Stimulated activated CD8-positive, alpha-beta memory T cell treated with anti-CD3 and anti-CD28 coated beads, Interleukin-4, amount 100 ng/mL, for 1 hour (primary cell): ENCODE data around the gene ARHGAP6.

Experiments
- DNase-seq, 2 donors: peaks; one replicate each; pipeline ENCODE4 v3.0.0-alpha.2; 2020; ENCODE audit warnings: low read depth in 2 of 2, low spot score in 1 of 2

ARHGAP6 gene

DNA sequence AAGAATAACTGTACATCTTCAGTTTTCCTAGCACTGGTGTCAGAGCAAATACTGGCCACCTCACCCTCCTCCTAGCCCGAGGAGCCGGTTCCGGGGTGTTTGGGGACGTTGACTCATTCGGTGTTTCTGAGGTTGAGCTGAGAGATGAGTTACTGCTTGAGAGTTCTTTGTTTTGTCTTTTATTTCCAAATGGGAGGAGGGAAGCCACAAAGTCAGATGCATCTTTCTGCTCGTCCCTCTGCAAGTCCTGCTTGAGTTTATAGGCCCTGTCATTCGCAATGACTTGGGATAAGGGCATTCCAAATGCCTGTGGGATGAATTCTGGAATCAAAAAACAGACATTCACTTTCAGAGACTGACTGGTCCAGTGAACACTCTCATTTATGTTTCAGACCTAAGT is 477.1 kb downstream of the ARHGAP6 start:
- no peak for DNase-seq

- no peak for DNase-seq
Observed at GRCh38 chrX:11187001-11187400, 478.7 kb downstream of the ARHGAP6 start.

- no peak for DNase-seq
Observed at GRCh38 chrX:11185861-11186260, 479.9 kb downstream of the ARHGAP6 start.

DNA sequence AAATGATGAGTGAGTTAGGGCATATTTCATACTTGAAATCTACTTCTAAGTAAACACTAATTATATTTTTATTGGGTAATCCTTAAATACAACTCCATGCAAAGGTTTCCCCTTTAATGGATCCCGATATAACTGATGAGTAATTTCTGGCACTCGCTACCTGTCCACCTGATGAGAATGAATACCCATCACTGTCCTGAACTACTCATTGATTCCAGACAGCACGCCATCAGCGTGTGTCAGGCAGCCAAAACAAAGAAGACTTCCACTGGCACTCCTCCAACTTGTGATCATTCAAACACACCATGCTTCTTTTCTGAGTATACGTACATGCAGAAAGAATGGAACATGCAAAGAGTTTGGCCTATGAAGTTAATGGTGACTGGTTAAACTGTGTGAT is 485.1 kb downstream of the ARHGAP6 start:
- DNase-seq: no peak

DNA sequence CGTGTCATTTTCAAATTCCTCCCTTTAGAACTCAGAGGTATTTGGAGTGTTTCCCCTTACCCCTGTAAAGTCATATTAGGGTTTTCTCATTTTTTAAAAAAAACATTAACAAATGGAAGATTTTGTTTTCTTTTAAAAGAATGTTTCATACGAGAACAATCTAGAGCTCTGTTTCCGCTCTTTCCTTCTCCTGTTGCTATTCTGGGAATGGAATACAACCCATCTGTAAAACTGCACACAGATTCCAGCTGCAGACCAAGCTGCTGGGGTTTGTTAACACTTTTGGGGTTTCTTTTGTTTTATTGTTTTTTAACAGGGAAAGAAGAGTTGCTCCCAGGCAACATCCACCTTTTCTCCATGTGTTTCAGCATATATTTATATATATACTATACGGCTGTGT is 493.3 kb downstream of the ARHGAP6 start:
- DNase-seq: no peak

- no peak for DNase-seq
Observed at GRCh38 chrX:11171956-11172355, 493.8 kb downstream of the ARHGAP6 start.

GRCh38 chrX:11164433-11164832 is 501.3 kb downstream of the ARHGAP6 start:
- DNase-seq: no peak

GRCh38 chrX:11159149-11159548 is 506.6 kb downstream of the ARHGAP6 start:
- DNase-seq: no peak

DNA sequence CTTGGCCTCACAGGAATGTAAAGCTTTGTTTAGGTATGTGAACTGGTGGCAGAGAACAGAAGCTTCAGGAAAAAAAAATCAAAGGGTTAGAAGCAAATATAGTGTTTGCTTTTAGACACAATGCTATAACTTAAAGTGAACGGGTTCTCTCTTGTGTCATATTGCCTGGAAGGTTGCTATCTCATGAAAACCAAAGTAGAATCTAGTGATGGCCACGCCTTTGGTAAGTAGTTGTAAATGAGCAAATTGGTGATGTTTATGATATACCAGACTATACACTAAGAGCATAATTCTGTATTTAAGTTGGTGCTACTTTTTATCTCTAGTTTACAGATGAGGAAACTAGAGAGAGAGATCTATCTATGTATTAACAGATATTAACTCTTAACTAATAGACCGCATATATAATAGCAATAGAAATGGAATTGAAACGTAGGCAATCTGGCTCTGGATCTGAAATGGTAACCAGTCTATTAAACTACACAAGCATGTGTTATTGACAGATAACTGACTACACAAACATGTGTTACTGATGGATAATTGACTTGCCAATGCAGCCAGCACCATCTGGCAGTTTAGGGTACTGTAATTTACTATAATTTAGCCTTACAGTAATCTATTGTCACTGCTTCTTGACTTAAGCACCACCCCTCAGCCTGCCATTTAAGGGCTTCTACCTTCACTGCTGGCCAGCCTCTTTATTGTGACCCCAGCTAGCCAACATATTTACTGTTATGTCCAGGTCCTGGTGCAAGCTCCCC is 513.7 kb downstream of the ARHGAP6 start:
- no peak for DNase-seq

GRCh38 chrX:11148401-11148800 is 517.3 kb downstream of the ARHGAP6 start:
- no peak for DNase-seq

DNA sequence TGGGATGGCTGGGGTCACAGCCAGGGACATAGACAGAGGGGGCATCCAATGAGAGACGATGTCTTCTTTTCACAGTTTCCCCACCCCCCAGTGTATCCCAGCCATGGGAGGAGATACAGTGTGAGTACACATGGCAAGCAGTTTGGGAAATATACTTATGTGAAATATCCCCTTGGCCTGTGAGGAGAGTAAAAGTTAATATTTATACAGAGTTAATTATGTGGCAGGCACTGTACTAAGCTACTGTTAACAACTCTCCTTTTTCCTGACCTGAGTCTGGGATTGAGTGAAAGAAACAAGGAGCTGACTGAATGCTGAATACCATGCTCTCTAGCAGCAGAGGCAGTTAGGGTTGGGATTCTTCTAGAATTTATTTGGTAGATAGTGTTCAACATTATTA is 519.3 kb downstream of the ARHGAP6 start:
- DNase-seq: no peak

DNA sequence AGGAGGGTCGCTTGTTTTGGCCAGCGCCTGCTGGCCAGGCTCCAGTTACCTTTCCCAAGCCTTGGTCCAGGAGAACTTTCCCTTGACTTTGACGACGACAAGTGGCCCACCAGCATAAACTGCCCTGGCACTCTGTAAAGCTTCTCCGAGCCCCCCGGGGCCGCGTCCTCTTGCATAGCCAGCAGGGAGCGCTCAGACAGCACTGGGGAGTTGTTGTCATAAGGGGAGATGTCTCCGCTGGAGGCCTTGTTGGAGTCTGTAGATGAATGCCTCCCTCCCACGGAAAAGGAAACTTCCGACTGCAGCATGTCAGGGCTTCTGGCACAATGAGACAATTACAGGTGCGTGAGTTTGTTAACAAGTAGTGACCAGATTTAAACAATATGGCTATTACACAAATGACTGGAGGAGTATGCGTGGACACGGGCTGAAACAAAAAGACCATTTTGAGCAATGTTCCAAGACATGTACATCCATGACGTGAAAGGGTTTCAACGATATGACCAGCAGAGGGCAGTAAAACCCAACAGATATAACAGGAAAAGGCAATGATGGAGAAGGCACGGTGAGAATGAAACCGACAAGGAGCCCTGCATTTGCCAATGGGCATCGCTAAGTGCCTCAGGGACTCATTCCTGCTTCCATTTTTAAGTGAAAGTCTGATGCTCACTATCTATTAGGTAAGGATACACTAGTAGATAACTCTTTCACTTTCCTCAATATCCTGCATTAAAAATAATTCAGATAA is 521.6 kb downstream of the ARHGAP6 start:
- DNase-seq: peak in 1 of 2 donors; percentile 3

DNA sequence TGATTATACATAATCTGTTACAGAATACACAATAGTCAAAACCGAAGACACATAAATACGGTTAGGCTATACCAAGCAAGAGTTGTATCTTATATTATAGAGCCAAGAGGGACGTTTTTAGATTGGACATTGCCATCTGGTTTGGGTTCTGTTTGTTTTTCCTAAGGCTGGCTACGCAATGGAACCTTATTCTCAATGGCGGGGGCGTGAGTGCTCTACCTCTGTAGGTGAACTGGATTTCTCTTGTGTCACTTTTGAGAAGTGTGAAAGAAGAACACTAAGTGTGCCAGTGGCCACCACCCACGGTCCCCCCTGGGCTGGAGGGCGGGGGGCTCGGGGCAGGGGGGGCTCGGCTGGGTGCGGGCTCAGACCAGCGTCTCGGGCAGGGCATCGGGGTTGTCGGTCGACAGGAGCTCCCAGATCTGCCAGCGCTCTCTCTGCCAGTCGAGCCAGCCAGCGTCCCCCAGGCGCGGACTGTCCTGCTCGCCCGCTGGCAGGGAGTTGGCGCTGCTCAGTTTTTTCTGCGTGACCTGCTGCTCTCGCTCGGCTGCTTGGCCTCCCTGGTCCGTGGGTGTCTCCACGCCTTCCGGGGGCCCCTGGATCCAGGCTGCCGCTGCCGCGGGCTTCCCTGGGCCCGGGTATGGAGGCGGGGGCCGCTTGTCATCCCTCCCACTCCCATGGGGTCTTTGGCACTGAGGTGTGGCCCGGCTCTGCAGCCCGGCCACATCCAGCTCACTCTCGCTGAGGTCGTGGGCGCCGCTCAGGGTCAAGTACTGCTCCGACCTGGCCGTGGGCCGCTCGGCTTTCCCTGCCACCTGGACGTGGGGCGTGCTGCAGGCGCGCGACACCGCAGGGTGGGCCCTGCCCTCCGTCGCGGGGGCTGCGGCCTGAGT is 527.0 kb downstream of the ARHGAP6 start:
- no peak for DNase-seq

- DNase-seq: no peak
Observed at GRCh38 chrX:11137543-11138139, 528.1 kb downstream of the ARHGAP6 start.

DNA sequence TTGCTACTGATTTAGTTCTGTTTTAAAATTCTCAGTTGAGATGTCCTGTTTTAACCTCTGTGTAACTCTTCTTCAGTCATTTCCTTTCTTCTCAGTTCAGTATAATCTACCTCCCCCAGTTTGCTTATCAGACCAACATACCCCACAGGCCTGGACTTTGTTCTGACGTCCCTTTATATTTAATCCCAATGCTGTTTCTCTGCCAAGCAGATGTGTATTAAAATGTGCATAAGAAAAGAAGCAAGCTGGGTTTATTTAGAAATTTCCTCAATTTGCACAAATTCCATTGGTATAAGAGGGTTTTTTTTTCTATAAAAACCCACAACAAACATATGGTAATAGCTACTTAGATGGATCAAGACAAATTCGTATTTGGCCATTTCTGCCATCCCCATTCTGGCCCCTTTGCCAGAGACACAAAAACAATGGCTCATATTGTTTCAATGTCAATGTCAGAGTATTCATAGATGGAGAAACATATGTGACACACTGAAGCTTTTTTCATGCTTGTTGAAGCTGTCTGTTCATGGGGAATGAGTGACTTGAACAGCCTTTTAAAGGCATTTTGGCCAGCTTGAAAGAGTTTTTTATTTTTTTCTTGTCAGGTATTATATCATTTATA is 530.0 kb downstream of the ARHGAP6 start:
- no peak for DNase-seq

- no peak for DNase-seq
Observed at GRCh38 chrX:11131146-11131545, 534.6 kb downstream of the ARHGAP6 start.

DNA sequence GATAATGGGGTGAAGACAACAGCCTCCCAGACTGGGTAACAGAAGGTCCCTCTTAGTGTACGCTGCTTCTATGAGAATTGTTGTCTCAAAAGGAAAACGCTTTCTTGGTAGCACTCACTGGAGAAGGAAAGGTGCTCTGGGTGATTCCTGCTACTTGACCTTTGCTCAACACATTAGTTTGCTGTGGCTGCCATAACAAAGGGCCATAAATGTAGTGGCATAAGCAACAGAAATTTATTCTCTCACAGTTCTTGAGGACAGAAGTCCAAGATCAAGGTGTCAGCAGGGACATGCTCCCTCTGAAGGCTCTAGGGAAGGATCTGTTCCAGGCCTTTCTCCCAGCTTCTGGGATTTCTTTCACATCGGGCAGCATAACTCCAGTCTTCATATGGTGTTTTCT is 535.6 kb downstream of the ARHGAP6 start:
- no peak for DNase-seq

- no peak for DNase-seq
Observed at GRCh38 chrX:11129534-11130105, 536.1 kb downstream of the ARHGAP6 start.

DNA sequence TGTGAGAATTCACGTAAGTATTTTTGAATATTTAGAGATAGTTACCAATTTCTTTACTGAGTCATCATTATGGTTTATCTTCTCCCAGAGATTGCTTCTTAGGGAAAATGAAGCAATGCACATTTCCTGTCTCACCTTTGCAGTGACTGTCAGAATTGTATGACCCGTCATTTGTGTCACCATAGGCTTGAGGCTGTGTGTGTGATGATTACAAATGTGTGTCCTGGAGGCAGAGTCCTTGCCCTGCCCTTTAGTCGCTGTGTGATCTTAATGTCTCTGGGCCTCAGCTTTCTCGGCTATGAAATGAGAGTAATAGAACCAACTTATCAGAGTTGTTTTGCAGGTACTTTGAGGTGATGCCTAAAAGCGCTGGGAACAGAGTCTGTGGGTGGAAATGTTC is 540.7 kb downstream of the ARHGAP6 start:
- DNase-seq: no peak

- DNase-seq: no peak
Observed at GRCh38 chrX:11124112-11124511, 541.6 kb downstream of the ARHGAP6 start.
